ENCODE data around the gene ZNF367.

The ZNF367 gene

DNA sequence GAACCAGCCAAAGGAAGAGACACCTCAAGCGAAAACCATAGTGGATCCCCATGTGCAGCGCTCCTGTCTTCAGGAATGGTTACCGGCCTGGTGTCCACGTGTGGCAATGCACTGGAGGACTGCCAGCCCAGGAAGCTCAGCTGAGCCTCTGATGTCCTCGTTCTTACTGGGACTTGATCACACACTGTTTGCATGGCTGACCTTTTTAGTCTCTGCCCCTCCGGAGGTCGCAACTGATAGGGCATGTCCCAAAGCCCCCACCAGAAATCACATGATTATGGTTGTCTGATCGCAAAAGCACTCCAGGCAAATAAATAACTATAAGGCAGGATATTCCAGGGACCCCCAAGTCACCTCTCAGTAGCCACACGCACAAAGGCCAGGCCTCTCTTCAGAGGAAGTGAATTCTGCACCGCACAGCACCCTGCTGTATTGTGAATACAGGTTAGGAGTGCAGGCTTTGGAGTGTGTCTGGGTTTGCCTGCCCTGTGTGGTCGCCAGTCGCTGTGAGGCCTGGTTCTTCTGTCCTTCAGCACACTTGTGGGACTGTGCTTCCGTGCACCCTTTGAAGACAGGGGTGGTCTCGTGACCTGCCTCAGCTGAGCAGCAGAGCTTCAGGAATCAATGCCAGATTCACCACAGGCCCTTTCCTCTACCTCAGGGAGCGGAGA, 18.4 kb upstream of the ZNF367 start:
- no peak for DNase-seq (ENCODE audit: low read depth, low spot score)

DNA sequence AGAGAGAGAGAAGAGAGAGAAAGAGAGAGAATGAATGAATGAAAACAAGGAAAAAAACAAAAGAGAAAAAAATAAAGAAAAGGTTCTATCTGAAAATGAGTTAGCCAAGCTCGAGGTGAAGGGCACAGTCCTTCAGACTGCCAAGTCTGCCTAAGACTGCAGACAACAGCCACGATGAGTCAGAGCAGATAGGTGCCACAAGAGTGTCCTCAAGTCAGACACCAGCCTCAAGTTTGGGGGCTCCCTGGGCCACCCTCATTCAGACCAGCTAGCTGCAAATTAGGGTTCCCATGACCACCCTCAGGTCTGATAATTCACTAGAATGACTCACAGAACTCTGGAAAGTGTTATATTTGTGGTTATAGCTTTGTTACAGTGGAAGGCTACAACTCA, 17.9 kb upstream of the ZNF367 start:
- DNase-seq (ENCODE audit: low read depth, low spot score), result no peak

DNA sequence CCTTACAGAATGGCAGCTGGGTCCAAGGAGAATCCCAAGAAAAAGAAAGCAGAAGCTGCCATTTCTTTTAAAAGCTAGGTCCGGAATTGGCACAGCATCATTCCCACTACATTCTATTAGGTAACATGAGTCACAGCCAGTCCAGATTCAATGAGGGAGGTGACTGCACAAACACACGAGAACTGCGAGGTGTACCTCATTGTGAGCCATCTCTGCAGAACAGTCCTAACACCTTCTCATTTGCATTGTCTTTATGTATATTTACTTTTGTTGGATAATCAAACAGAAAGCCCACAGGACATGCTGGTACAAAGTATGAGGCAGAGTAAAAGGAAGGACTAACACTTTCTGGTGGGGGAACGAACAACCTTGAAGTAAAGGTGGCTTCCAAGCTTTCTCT, 17.2 kb upstream of the ZNF367 start:
- no peak for DNase-seq (ENCODE audit: low read depth, low spot score)

DNA sequence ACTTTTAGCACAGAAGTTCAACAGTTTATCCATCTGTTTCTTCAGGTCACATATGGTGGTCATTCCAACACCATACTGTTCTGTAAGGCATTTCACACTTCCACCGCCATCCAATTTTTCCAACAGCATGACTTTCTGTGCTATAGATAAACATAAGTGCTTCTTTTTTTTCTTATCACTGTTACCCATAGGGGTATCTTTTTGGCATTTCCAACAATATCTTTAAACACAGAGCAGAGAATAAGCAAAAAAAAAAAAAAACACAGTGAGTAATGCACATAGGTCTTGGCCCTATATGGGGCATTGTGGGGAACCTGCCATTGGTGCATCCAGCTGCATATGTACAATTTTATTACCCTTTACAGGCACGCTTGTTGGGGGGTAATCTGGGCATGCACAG, 12.2 kb upstream of the ZNF367 start:
- no peak for DNase-seq (ENCODE audit: low read depth, low spot score)

DNA sequence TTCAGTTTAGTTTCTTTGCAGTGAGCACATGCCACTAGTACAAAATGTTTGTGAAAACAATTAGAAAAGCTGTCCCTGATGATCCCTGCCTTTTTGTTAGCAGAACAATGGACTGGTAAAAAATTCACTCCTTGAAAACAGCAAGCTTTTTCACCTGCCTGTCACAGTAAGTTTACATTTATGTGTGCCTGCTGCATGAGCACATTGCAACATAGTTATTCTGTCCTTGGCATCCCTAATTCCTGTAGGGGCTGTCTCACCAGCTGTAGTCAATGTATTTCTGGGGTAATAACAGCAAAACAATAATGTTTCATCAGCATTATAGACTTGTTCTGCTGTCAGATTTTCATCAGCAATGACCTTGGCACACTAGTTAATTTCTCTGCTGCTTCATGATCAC, 11.6 kb upstream of the ZNF367 start:
- no peak for DNase-seq (ENCODE audit: low read depth, low spot score)

DNA sequence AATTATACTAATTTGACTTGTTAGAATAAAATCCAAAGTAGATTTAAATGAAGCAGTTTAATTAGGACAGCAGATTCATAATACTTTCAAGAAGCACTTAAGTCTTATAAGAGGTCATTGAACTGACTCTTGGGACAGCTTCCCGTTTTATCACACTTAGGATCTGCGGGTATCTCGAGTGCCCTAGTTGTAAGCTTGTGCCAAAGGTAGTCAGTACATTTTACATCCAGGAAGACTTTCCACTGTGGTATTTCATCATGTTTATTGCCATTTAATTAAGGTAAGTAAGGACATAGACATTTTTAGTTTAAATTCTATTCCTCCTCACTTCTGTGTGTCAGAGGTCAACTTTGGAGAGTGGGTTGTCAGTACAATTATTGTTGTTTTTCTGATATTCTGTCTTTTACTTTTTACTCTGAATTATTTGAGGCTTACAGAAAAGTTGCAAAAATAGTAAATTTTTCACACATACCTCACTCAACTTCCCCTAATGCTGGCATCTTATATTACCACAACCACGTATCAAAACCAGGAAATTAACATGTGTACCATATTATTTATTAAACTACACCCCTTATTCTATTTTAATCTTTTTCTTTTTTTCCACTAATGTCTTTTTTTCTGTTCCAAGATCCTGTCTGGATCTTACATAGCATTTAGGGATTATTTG, 7.5 kb upstream of the ZNF367 start:
- no peak for DNase-seq (ENCODE audit: low read depth, low spot score)

DNA sequence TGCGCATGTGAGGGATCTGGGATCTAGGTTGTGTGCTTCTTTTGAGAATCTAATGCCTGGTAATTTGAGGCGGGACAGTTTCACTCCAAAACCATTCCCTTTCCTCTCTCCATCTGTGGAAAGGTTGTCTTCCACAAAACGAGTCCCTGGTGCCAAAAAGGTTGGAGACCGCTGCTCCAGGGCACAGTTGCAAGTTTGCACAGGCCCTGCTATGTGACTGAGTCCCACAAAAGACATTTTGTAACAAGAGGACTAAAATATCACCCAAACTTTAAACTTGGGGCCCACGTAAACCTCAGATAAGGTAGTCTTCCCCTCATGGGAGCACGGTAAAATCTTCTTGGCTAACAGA, 5.8 kb upstream of the ZNF367 start:
- no peak for DNase-seq (ENCODE audit: low read depth, low spot score)

DNA sequence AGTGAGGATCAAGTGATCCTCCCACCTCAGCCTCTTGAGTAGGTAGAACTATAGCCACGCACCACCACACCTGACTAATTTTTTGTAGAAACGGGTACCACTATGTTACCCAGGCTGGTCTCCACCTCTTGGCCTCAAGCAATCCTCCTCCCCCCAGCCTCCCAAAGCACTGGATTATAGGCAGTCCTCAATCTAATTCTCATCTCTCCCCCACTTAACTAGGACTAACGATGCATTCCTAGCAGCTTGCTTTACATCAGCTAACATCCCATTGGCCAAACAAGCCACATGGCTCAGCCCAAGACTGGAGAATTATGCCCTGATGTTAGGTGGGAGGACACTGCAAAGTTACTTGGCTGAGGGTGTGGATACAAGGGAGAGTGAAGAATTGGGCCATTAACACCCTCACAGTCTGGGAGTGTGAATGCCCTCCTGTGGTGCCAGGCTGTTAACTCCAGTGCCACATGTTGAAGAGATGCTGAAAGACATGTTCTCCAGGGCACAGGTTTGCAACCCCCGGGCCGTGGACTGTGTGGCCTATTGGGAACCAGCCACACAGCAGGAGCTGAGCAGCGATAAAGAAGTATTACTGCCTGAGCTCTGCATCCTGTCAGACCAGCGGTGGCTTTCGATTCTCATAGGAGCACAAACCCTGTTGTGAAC, 5.3 kb upstream of the ZNF367 start:
- DNase-seq (ENCODE audit: low read depth, low spot score), result peak; percentile 46

DNA sequence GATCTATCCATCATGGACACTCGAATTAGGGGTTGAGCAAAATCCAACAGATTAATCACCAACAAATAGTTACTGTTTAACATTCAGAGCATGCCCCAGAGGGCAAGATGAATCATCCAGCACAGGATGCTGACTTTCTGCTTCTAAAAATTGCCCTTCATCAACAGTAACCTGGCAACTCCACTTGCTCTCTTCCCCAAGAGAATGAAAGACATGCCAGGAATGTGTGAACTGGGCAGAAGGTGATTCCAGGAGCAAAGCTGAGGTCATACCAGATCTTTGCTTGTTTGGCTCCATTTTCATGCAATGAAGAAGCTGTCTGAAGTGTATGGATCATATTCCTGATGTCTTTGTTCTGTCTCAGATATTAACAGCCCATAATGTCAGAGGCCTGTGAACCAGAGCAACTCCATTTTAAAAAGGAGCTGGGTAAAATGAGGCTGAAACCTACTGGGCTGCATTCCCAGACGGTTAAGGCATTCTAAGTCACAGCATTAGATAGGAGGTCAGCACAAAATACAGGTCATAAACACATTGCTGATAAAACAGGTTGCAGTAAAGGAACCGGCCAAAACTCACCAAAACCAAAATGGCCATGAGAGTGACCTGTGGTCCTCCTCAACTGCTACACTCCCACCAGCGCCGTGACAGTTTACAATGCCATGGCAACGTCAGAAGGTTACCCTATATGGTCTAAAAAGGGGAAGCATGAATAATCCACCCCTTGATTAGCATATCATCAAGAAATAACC, 2.5 kb upstream of the ZNF367 start:
- peak; percentile 87 for DNase-seq (ENCODE audit: low read depth, low spot score)

DNA sequence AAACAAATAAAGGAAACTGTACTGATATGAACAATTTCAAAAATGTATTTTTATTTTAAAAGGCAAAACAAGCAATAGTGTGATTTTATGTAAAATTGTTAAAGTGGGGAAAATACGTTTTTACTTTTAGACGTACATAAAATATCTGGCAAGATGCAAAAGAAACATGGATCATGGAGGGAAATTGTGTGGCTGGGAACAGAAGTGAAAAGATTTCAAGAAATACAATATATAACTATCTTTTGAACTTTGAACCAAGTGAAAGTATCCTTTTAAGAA, 1.5 kb upstream of the ZNF367 start:
- DNase-seq (ENCODE audit: low read depth, low spot score), result no peak

DNA sequence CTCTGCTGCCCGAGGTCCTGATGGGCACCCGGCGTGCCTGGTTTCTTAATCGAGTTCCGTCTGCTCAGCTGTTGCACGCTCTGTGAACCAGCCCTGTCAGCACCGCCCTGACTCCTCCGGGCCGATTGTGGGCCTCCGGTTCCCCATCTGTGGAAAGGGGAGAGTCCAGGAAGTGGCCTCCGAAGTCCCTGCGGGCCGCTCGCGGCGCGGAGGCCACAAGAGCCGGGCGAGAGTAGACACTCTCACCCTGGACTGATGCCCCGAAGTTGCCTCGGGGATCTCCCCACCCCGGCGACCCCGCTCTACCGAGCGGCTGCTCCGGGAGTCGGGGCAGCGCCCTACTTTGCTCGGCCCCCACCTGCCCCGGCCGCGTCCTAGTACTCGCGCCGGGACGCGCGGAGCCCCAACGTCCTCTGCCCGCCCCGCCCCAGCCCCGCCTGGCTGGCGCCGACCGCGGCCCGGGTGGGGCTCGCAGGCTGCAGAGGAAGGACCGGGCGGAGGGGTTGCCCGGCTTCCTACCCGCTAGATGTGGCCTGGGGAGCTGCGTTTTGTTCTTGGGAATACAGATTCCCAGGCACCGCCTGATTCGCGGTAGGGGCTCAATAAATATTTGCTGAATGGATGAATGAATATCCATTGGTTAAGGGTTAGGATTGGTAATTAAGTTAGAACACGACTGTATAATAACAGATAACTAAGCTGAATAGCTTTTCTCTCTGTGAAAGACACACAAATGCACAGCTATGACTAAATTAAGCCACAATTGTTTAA, 935 bp upstream of the ZNF367 start:
- DNase-seq (ENCODE audit: low read depth, low spot score), result peak; percentile 77

DNA sequence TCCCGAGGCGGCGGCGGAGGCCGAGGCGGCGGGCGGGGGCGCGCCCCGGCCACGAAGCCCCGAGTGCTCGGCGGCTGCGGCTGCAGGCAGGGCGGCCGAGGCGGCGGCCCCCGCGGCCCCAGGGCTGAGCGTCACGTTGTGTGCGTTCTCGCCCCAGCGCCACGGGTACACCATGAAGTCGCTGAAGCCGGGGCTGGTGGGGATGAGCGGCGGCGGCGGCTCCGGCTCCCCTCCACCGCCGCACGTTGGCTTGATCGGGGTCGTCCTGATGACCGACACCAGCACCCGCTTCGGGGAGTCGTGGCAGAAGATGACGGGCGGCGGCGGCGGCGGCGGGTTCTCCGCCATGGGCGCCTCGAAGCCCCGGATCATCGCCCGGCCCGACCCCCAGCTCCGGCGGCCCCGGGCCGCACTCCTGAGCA, 498 bp downstream of the ZNF367 start:
- DNase-seq (ENCODE audit: low read depth, low spot score), result no peak

DNA sequence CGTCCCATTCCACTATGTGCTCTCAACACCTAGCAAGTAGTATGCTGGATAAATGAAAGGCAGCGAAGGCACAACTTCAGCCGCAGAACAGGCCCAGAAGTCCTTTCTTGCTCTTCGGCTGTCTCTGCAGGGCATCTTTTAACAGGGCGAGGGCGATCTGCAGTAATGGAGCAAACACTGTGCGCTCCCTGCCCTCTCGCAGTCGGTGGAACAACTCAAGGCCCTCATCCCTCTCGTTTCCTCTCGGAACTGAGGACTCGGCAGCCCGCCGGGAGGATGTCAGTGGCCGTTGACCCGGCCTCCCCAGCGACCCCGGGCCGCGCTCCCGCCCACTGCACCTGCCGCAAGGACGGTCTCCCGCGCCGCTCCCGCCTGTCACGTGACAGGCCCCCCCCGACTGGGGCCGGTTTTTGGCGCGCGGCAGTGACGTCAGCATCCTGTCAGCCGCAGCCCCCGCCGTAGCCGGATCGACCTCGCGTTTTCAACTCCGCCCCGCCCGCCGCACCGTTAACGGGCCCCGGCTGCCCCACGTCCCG, 1.1 kb downstream of the ZNF367 start:
- DNase-seq (ENCODE audit: low read depth, low spot score), result peak; percentile 93

DNA sequence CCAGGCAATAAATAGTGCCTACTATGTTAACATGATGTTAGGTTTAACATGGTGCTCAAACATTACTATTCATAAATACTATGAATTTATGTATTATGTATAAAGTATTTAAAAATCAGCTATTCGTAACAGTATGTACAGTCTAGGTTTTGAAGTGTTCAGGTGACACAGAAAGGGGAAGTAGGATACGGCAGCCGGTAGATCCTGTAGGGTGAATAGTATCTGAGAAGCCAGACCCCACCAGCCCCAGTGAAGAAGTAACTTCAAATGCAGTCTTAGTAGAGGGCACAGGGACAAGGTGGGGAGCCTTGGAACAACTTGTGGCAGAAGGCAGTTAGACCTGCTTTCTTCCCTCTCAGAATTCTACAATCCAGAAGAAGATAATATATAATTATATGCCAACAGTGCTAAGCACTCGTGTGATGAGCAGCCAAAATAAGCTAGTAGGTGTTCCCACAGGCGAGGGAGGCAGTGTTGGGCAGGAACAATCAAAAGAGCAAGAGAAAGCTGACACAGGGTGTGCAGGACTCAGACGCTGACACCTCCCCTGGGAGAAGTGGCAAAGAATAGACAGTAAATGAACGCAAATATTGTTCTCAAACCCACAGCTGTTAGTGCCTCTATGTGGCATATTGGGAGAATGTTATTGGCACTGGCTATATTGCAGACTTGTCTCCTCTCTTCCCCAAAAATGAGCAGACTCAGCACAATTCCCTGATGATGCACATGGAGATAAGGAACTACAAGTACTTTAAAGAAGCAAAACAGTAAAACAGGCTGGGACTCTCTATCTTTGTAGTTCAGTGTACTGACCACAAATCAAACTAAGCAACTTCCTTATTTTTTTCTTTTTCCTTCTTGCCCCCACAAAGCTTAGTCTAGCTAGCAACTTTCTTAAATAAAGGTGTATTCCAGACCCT, 4.6 kb downstream of the ZNF367 start:
- no peak for DNase-seq (ENCODE audit: low read depth, low spot score)

DNA sequence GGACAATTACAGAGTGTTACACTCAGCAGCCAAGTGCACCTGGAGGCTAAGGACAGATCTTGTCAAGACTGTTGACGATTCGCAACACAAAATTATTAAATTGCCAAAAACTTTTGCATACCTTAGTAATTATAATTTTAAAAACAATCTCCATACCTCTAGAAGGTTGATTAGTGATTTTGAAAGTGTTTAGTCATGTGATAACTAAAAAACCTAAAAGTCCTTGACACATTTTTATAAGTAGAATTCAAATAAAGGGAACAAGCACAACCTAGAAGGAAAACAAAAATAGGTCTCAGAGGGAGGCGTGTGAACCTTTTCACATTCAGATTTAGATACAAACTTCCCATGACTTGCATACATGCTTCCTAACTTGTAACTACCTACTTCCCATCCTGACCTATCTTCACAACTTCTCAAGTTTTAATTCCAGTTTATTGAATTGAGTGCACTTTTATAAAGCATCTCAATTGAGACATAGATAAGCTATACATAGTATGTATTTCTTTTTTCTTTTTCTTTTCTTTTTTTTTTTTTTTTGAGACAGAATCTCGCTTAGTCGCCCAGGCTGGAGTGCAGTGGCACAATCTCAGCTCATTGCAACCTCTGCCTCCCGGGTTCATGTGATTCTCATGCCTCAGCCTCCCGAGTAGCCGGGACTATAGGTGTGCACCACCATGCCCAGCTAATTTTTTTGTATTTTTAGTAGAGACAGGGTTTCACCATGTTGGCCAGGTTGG, 5.8 kb downstream of the ZNF367 start:
- DNase-seq (ENCODE audit: low read depth, low spot score), result no peak

DNA sequence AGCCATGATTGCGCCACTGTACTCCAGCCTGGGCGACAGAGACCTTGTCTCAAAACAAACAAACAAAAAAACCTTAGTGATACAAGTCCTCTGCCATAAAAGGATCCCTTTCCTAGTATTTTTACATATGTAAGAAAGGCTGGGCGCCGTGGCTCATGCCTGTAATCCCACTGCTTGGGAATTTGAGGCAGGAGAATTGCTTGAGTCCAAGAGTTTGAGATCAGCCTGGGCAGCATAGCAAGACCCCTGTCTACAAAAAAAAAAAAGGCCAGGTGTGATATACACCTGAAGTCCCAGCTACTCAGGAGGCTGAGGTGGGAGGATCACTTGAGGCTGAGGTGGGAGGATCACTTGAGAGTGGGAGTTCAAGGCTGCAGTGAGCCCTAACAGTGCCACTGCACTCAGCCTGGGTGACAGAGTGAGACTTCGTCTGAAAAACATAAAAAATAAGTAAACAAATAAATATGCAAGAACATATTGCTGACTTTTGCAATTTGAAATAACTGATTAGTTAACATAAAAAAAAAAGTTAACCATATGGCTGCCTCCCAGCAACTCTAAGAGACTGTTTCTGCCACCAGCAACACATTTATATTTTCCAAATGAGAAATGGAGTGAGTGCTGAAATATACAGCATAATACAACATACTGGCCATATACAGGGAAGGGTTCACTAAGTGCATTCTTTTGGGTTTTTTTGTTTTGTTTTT, 6.9 kb downstream of the ZNF367 start:
- DNase-seq (ENCODE audit: low read depth, low spot score), result no peak

DNA sequence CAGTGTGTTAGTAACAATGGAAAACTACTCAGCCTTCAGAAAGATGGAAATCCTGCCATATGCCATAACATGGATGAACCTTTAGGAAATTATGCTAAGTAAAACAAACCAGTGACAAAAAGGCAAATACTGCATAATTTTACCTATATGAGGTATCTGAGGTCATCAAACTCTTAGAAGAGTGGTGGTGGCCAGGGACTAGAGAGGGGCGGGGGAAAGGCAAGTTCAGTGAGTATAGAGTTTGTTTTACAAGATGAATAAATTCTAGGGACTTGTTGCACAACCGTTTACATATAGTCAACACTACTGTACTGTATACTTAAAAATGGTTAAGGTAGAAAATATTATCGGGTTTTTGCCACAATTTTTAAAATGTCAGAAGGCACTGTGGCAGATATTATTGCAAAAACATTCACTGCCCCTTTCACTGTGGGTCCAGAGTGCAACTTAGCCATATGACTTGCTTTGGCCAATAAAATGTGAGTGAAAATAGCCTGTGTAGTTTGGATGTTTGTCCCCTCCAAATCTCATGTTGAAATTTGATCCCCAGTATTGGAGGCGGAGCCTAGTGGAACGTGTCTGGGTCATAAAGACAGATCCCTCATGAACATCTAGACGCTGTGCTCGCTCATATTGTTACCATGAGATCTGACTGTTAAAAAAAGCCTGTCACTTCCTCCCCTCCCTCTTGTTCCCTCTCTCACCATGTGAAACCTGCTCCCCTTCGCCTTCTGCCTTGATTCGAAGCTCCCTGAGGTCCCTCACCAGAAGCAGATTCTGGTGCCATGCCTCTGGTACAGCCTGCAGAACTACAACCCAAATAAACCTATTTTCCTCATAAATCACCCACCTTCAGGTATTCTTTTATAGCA, 9.5 kb downstream of the ZNF367 start:
- DNase-seq (ENCODE audit: low read depth, low spot score), result no peak

Data from ELF-1 (cell line).